Peyer's patch (tissue), 4 donors: ENCODE measurements around the gene KLK6.

Experiments used
- CTCF ChIP-seq, 6 experiments: fragments of 450-650 bp in 4 of 6; fragments of 200-600 bp in 2 of 6; sonication (generic) in 1 of 6; IDR thresholded peaks; one replicate each; pipeline ENCODE4 v1.5.1; 2017 to 2019; ENCODE audit warnings: antibody characterized with exemption in 6 of 6, mild to moderate bottlenecking in 3 of 6, moderate library complexity in 1 of 6
- POLR2A ChIP-seq, 2 donors: fragments of 450-650 bp; IDR thresholded peaks; one replicate each; pipeline ENCODE4 v1.5.1; 2017; ENCODE audit warnings: antibody characterized with exemption in 2 of 2, mild to moderate bottlenecking in 2 of 2, moderate library complexity in 2 of 2

- TF ChIP-seq CTCF (IDR thresholded peaks at IDR 0.05): no peak
- TF ChIP-seq POLR2A (IDR thresholded peaks at IDR 0.05): no peak
Measured at GRCh38 chr19:50912727-50913716, 56.4 kb downstream of the KLK6 start.
